Fibroblast of villous mesenchyme (primary cell): ENCODE results near the gene SEMA7A. TPM values are rescaled to one million over a fixed set of nuclear protein-coding genes. Genes with fewer than 3 reads are reported as not detected.
A peak's percentile ranks its signal among the peaks of the same experiment; 100 is the strongest.

Source experiments
- DNase-seq: peaks from one replicate; pipeline ENCODE4 v3.0.0-alpha.2; 2010; ENCODE audit warnings: low read depth
- H3K4me3 ChIP-seq: 2 replicates; pipeline ENCODE4 v1.5.1; 2011; ENCODE audit warnings: low read depth, mild to moderate bottlenecking, low read length
- CTCF ChIP-seq: IDR thresholded peaks from 2 replicates; pipeline ENCODE4 v1.5.1; 2012; ENCODE audit warnings: low read depth, mild to moderate bottlenecking, low read length; ENCODE audit not compliant: insufficient read depth
- total RNA-seq: library from RNA; depleted of rRNA; stranded (reverse); fragments of >200 nt; gene quantifications from 2 replicates; pipeline ENCODE4 v1.2.3, GENCODE V29; 2012

Gene SEMA7A
- total RNA-seq, 1 donor: 24.6 TPM

GRCh38 chr15:74442063-74442462 lies 8.3 kb upstream of the SEMA7A start:
- H3K4me3 ChIP-seq: no peak overlapping the region
- no peak for TF ChIP-seq CTCF
- no peak for DNase-seq

- no peak for DNase-seq
- H3K4me3 ChIP-seq: no peak overlapping the region
- no peak for TF ChIP-seq CTCF
Measured at GRCh38 chr15:74441248-74441941, 7.6 kb upstream of the SEMA7A start.

GRCh38 chr15:74438721-74439316 lies 5.1 kb upstream of the SEMA7A start:
- peak; percentile 96 for TF ChIP-seq CTCF
- peak; percentile 80 for DNase-seq
- no peak overlapping the region for H3K4me3 ChIP-seq

DNA sequence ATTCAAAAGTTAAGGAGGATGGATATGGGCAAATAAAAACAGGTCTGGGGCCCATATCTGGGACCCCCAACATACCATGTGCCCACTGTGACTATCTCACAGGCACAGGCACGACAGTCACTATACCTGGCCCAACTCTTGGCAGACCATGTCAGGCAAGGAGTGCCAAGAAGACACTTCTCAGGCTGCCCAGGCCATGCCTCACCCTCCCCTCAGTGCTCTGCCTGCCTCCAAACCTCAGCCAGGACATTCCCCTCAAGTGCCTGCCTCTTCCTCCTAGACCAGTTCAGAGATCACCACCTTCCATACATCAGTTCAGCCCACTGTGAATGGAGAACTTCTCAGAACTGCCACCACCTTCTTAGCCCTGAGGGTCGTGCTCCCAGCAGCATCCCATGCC lies 4.4 kb upstream of the SEMA7A start:
- no peak for DNase-seq
- TF ChIP-seq CTCF: no peak
- H3K4me3 ChIP-seq: no peak overlapping the region

GRCh38 chr15:74434263-74435136 lies 742 bp upstream of the SEMA7A start:
- DNase-seq: no peak
- TF ChIP-seq CTCF: no peak
- peak overlapping the region; percentile 69 for H3K4me3 ChIP-seq

DNA sequence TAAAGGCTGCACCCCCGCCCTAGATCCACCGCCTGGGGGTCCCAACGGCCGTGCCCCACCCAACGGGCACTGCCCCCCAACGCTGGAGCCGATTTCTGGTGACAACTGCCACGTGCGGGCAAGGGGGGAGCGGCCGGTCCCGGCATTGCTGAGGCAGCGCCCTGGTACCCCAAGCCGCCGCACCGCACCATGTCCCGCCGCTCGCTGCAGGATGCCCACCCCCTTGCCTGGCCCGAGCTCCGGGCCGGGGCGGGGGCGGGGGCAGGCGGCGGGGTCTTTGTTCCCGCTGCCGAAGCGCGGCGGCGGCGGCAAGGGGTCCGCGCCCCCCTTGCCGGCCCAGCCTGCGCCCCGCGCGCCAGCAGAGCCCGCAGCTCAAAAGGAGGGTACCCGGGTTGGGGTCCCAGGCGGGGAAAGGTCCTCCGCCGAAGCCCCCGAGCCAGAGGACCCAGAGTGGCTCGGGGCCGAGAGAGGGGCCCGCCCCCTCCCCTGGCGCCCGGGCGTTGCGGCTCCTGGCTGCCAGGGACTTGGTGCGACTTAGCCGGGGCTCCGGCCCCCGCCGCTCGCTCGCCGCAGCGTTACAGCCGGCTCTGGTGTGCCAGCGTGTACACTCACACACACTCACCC lies 678 bp downstream of the SEMA7A start:
- peak overlapping the region; percentile 69 for H3K4me3 ChIP-seq
- TF ChIP-seq CTCF: no peak
- DNase-seq: no peak
